PC-3 (cell line): ENCODE results near the gene MRAS. TPM values are rescaled to one million over a fixed set of nuclear protein-coding genes. Genes with fewer than 3 reads are reported as not detected.

ENCODE experiments used
- ATAC-seq: fragments of 200-7000 bp; cut with Tn5 transposase; 2 replicates; pipeline ENCODE4 v1.9.1; 2020; ENCODE audit warnings: mild to moderate bottlenecking, moderate library complexity
- BruUV-seq: library from RNA; stranded (reverse); fragments of 400-500 nt; replicated peaks from 2 replicates; lab custom pipeline; 2021; lab: Mats Ljungman, UMichigan
- CTCF ChIA-PET: fragments of 300-600 bp; sonication (Branson Sonifier 250); formaldehyde crosslinking; loops from one replicate; lab custom pipeline; 2022; ENCODE audit warnings: antibody characterized with exemption; lab: Charles Lee
- POLR2A ChIA-PET: fragments of 300-600 bp; sonication (Branson Sonifier 250); formaldehyde crosslinking; loops from one replicate; lab custom pipeline; 2022; ENCODE audit warnings: antibody characterized with exemption; ENCODE audit not compliant: unreplicated experiment; lab: Charles Lee
- DNase-seq: peaks from one replicate; pipeline ENCODE4 v3.0.0-alpha.2; 2015
- H2AFZ ChIP-seq: fragments of 300-600 bp; sonication (generic); 2 replicates; pipeline ENCODE4 v1.6.0; 2016; ENCODE audit warnings: antibody characterized with exemption, low read length
- H3F3A ChIP-seq: fragments of 300-600 bp; sonication (generic); one replicate; pipeline ENCODE4 v1.6.0; 2017; ENCODE audit warnings: antibody characterized with exemption, low read length, control low read depth, mild to moderate bottlenecking; ENCODE audit not compliant: unreplicated experiment
- H3K27ac ChIP-seq: fragments of 300-600 bp; sonication (generic); 2 replicates; pipeline ENCODE4 v1.5.1; 2016; ENCODE audit warnings: mild to moderate bottlenecking, low read length
- H3K27me3 ChIP-seq: fragments of 300-600 bp; sonication (generic); 2 replicates; pipeline ENCODE4 v1.6.1; 2016; ENCODE audit warnings: low read length, mixed read lengths
- H3K36me3 ChIP-seq: fragments of 300-600 bp; sonication (generic); 2 replicates; pipeline ENCODE4 v1.6.1; 2016; ENCODE audit warnings: low read depth, mixed run types, low read length, mixed read lengths
- H3K4me1 ChIP-seq: fragments of 300-600 bp; sonication (generic); 2 replicates; pipeline ENCODE4 v1.5.1; 2016; ENCODE audit warnings: low read length; ENCODE audit not compliant: insufficient read depth
- H3K4me2 ChIP-seq: fragments of 300-600 bp; sonication (generic); 2 replicates; pipeline ENCODE4 v1.6.0; 2016; ENCODE audit warnings: low read length
- H3K4me3 ChIP-seq: fragments of 300-600 bp; sonication (generic); 2 replicates; pipeline ENCODE4 v1.5.1; 2016; ENCODE audit warnings: mild to moderate bottlenecking, low read length, mixed read lengths
- H3K79me2 ChIP-seq: fragments of 300-600 bp; sonication (generic); 2 replicates; pipeline ENCODE4 v1.6.1; 2017; ENCODE audit warnings: low read length, mixed read lengths
- H3K9ac ChIP-seq: fragments of 300-600 bp; sonication (generic); 2 replicates; pipeline ENCODE4 v1.6.0; 2016; ENCODE audit warnings: mild to moderate bottlenecking, low read length
- H3K9me2 ChIP-seq: fragments of 300-600 bp; sonication (generic); replicated peaks from 2 replicates; pipeline ENCODE4 v1.6.1; 2016; ENCODE audit warnings: mixed run types, low read length, mixed read lengths
- H3K9me3 ChIP-seq: fragments of 300-600 bp; sonication (generic); 2 replicates; pipeline ENCODE4 v1.6.1; 2016; ENCODE audit warnings: low read length, mixed read lengths
- H4K20me1 ChIP-seq: fragments of 300-600 bp; sonication (generic); 2 replicates; pipeline ENCODE4 v1.6.1; 2016; ENCODE audit warnings: low read length, mixed read lengths
- EZH2 ChIP-seq: fragments of 300-600 bp; sonication (generic); IDR thresholded peaks from one replicate; pipeline ENCODE4 v1.6.1; 2017; ENCODE audit warnings: antibody characterized with exemption, mild to moderate bottlenecking, low read length; ENCODE audit not compliant: unreplicated experiment
- EZH2phosphoT487 ChIP-seq: fragments of 300-600 bp; sonication (generic); IDR thresholded peaks from 2 replicates; pipeline ENCODE4 v1.6.1; 2018; ENCODE audit warnings: mild to moderate bottlenecking, antibody characterized with exemption, low read length, borderline replicate concordance
- intact Hi-C: fragments of 100-400 bp; cut with micrococcal nuclease; formaldehyde crosslinking; loops from 2 replicates; pipeline ENCODE4 v1.9.0; 2023
- total RNA-seq: library from RNA; depleted of rRNA; stranded (reverse); fragments of >200 nt; gene quantifications from 2 replicates; pipeline ENCODE4 v1.2.3, GENCODE V29; 2014
- TF ChIP-seq, protein P1 (sequence below): fragments of 300-600 bp; sonication (generic); conservative IDR thresholded peaks from 2 replicates; pipeline ENCODE4 v1.5.1; 2017; ENCODE audit warnings: antibody characterized with exemption, low read depth, mild to moderate bottlenecking, low read length

Gene MRAS
- total RNA-seq, 1 experiment from 2014 or later = 2.8 TPM

- Histone ChIP-seq H2AFZ (no peak overlapping the region), H3F3A (no peaks in the 10 kb centered on the region), H3K79me2 (no peaks in the 10 kb centered on the region), H4K20me1 (no peaks in the 10 kb centered on the region), H3K4me1 (no peaks in the 10 kb centered on the region), H3K9ac (no peak overlapping the region), H3K4me3 (no peak overlapping the region), H3K9me2 (no peaks in the 10 kb centered on the region), H3K4me2 (no peak overlapping the region), H3K9me3 (no peaks in the 10 kb centered on the region), H3K27ac (no peak overlapping the region), H3K27me3 (no peaks in the 10 kb centered on the region), H3K36me3 (no peaks in the 10 kb centered on the region)
- intact Hi-C loops = no loop called here
- no TSS peak for BruUV-seq
- no peak for DNase-seq
- CTCF ChIA-PET = no interaction called here
- TF ChIP-seq EZH2 (no peak), EZH2phosphoT487 (no peak)
- TF ChIP-seq, protein P1, sequence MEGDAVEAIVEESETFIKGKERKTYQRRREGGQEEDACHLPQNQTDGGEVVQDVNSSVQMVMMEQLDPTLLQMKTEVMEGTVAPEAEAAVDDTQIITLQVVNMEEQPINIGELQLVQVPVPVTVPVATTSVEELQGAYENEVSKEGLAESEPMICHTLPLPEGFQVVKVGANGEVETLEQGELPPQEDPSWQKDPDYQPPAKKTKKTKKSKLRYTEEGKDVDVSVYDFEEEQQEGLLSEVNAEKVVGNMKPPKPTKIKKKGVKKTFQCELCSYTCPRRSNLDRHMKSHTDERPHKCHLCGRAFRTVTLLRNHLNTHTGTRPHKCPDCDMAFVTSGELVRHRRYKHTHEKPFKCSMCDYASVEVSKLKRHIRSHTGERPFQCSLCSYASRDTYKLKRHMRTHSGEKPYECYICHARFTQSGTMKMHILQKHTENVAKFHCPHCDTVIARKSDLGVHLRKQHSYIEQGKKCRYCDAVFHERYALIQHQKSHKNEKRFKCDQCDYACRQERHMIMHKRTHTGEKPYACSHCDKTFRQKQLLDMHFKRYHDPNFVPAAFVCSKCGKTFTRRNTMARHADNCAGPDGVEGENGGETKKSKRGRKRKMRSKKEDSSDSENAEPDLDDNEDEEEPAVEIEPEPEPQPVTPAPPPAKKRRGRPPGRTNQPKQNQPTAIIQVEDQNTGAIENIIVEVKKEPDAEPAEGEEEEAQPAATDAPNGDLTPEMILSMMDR = no peak
- POLR2A ChIA-PET = no interaction called here
- no peak for ATAC-seq
These were observed 58.2 kb downstream of the MRAS start for GRCh38 chr3:138406606-138407005.

- Histone ChIP-seq H3K4me1 (no peaks in the 10 kb centered on the region), H3K36me3 (no peaks in the 10 kb centered on the region), H3K4me2 (no peak overlapping the region), H3K4me3 (no peak overlapping the region), H3F3A (no peaks in the 10 kb centered on the region), H3K27me3 (no peaks in the 10 kb centered on the region), H3K9me2 (no peaks in the 10 kb centered on the region), H2AFZ (no peak overlapping the region), H3K79me2 (no peaks in the 10 kb centered on the region), H3K9me3 (no peaks in the 10 kb centered on the region), H4K20me1 (no peaks in the 10 kb centered on the region), H3K9ac (no peak overlapping the region), H3K27ac (no peak overlapping the region)
- no TSS peak for BruUV-seq
- intact Hi-C loops = no loop called here
- no peak for TF ChIP-seq EZH2phosphoT487
- TF ChIP-seq, protein P1 = no peak
- no peak for TF ChIP-seq EZH2
- no peak for ATAC-seq
- POLR2A ChIA-PET = no interaction called here
- DNase-seq = no peak
- CTCF ChIA-PET = no interaction called here
These were observed 59.0 kb downstream of the MRAS start for GRCh38 chr3:138407236-138407907.

- H3K27ac ChIP-seq = no peak overlapping the region
- TF ChIP-seq EZH2phosphoT487 (no peak), EZH2 (no peak)
- TF ChIP-seq, protein P1 = no peak
- POLR2A ChIA-PET = no interaction called here
- CTCF ChIA-PET = no interaction called here
- H3K79me2 ChIP-seq = no peaks in the 10 kb centered on the region
- H3K36me3 ChIP-seq = no peaks in the 10 kb centered on the region
- no peak overlapping the region for H3K4me2 ChIP-seq
- ATAC-seq (no peak), DNase-seq (no peak)
- no TSS peak for BruUV-seq
- no peak overlapping the region for H2AFZ ChIP-seq
- no peaks in the 10 kb centered on the region for H3K9me3 ChIP-seq
- no peaks in the 10 kb centered on the region for H4K20me1 ChIP-seq
- no peaks in the 10 kb centered on the region for H3K27me3 ChIP-seq
- no peak overlapping the region for H3K4me3 ChIP-seq
- H3K4me1 ChIP-seq = no peaks in the 10 kb centered on the region
- H3K9me2 ChIP-seq = no peaks in the 10 kb centered on the region
- H3F3A ChIP-seq = no peaks in the 10 kb centered on the region
- no peak overlapping the region for H3K9ac ChIP-seq
- intact Hi-C loops = no loop called here
These were observed 60.6 kb downstream of the MRAS start for GRCh38 chr3:138408751-138409570.
